Measurements from ENCODE around the gene GUCA2A.

Gene GUCA2A

DNA sequence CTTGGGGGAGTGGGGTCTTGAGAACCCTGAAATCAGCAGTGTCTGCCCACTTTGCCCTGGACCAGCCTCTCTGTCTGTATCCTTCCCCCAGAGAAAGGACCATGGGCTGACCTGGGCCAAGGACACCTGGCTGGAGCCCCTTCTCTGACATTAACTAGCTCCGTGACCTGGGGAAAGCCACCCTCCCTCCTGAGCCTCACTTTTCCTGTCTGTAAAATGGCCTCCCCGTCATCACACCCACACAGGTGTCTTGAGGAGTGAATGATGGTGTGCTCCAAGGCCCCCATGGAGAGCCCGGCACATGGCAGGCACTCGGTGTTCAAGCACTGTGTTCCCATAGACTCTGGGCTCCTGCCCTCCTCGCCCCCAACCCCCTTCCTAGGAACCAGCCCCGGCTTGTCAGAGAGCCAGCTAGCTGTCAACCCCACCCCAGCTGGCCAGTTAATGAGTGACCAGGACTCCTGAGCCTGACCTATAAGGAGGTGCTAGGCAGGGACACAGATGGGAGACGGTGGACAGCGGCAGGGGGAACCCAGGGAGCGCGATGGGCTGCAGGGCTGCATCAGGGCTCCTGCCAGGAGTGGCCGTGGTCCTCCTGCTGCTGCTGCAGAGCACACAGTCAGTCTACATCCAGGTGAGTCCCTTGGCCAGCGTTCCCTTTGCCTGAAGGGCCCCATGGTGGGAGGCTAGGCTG, 11.5 kb downstream of the GUCA2A start, which contains the start of gene GUCA2B:
Gene GUCA2B, plus strand, starts transcription at position 504 of the 694 bp plus-strand sequence. Its CDS starts 41 bp downstream, at position 545.
- FAIRE-seq: no peak

DNA sequence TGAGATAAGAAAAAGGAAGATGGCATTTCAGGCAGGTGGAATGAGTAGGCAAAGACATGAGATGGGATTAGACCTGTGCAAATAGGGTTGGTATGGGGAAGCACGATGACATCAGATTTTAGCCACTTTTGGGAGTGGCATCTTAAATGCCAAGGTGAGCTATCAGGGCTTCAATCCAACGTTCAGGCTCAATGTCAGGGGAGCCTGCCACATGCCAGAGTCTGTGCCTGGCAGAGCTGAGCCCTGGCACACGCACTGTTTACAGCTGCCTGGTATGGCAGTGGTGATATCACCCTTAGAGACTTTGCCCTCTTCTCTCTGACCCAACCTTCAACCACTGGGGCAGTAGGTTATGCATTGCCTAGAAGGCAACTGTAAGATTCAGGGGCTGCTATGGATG, 12.4 kb downstream of the GUCA2A start:
- FAIRE-seq: no peak

DNA sequence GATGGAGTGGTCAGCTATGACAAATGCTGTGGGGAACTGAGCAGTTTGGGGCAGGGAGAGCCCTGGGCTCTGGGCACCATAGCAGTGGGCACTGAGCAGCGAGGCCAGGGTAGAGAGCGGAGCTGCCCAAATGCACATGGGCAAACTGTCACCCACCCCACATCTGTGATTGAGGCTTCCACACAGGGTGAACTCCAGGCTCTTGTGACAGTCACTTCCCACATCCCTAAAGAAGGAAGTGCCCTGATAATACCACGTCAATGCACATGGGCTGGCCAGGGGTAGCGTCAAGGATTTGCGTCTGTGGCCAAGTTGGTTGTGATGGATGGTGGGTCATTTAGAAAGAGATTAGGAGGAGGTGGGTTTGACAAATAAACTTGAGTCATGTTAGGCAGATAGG, 13.9 kb downstream of the GUCA2A start:
- FAIRE-seq: no peak

DNA sequence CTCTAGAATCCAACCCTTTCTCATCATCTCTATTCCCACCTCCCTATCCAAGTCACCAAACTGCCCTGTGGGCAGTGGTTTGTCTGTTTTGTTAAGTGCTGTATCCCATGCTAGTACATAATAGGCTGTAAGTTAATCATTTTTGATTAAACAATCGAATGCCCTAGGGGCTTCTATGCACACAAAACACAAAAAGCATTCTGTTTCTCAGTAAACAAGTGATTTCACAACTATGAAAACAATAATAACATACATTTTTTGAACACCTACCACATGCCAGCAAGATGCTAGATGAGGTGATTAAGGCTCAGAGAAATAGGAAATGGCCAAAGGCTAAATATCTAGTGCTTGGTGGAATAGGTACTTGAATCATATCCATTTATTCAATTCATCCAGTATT, 16.4 kb downstream of the GUCA2A start:
- FAIRE-seq: no peak

DNA sequence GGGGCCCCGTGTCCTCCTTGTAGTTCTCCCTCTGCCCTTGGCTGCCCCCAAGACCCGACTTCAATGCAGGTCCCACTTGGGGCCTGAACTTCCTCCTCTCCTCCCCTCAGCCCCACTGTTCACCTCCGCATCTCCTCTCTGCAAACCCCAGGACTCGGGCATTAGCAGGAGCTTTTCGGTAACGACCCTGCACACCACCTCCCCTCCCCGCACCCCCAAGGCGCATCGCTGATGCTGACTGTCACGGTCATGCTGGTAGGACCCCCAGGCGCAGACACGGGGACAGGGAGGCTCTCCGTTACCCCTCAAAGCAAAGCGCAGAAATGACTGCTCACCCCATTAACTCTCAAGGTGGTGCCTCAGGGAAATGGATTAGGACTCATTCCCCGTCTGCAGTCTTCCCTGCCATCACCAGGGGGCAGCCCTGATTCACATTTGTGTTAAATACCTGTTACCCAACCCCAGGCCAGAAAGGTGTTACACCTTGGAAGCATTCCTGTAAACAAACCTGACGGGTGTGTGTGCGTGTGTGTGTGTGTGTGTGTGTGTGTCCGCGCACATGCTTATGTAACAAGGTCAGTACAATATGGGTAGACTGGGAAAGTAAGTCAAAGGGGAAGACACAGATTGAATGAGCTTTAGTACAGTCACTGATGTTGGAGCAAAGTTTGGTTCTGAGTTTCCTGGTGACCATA, 17.8 kb downstream of the GUCA2A start:
- peak; percentile 57 for FAIRE-seq

DNA sequence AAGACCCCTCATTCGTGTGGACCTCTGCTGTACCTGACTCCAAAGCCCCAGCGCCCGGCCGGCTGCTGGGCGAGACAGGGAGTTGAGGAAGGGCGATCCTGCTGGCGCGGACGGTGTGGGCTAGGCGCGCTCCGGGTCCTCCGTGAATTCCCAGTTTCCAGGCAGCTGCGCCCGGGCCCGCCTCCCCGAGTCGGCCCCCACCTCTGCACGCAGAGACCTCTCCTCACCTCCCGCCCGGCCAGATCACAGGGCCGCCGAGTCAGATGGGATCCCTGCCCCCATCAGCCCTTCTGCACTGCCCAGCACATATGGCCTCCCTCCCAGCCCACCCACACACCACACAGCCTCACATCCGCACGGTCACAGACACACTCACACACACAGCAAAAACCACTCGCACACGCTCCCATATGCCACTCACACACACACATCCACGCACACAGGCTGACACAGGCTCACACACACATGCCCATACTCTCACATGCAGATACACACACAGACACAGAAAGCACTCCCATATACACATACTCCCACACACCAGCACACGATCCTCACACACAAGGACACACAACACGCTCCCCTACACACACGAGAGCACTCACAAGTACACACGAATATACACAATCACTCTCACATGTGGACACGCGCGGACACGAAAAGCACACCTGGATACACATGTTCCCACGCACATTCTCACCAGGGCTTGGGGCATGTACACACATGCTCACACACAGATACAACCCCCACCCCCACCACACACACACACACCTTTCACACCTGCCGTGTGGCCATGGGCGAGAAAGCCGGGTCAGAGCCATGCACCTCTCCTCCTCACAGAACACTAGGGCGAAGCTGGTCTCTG, 18.6 kb downstream of the GUCA2A start:
- no peak for FAIRE-seq

DNA sequence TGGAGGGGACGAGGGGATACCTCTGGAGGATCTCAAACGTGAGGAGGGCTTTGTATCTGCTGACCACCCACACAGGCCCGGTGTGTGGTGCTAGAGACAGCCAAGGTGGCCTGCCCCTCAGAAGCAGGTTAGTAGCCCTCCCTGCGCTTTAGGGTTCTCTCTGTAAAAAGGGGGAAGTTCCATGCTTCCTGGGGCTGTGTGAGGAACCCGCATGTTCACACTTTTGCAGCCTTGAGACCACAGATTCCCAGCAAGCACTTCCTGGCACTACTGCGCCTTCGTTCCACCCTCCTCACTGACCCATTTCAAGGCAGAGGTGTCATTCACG, 19.2 kb downstream of the GUCA2A start:
- no peak for FAIRE-seq

DNA sequence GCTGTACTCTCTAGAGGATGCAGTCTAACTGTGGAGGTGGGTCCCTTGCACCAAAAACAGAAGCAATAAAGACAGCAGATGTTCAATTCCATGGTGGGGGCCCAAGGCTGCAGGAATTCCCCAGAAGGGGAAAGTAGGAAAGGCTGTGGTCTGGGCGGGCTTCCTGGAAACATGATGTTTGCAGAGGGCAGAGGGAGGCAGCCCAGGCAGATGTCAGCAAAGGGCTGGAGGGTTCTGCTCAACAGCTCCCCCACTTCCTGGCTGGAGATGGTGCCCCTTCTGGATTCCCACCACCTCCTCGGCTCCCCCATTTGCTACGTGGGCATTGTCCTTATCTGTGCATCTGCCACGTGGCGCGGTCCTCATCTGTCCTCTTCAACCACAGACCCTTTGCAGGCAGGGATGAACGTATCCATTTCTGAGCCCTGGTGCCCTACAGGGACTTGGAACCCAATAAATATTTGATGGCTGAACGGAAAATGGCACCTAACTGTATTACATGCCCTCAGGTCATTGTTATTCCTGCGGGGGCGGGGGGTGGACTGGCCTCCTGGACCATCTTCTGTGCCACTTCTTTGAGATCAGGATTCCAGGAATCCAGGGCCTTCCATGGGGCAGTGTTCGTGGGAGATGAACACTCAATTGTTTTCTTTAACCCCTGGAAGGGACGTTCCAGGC, 19.7 kb downstream of the GUCA2A start:
- no peak for FAIRE-seq

DNA sequence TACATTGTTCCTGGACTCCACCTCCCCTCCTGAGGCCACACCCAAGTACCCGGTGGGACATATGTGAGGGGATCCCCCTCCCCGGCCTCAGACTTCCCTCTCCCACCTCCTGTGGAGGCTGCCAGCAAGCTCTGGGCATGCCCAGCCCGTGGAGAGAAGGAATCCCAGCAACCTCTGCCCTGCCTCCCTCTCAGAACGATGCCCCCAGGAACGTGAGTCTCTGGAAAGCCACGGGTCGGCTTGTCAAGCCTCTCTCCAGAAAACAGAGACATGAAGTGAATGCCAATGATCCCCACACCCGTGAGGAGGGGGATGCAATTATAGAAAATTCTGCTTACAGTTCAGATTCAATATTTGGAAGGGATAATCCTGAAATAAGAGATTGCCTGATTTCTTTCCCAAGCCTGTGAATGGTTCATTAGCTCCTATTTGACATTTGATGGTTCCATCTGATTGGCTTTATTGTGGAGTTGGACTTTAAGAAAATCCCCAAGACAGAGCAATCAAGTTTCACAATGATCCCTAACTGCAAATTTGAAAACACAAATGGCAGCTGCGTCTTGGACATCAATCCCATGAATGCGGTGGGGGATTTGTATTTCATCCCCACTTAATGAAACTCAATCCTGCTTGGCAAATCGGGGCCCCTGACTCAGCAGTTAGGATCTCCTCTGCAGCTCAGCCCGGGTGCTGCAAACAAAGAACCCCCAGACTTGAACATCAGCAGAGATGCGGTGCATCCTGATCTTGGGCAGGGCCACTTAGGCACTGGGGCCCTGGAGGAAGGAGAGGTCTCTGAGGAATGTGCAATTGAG, 20.4 kb downstream of the GUCA2A start:
- no peak for FAIRE-seq

DNA sequence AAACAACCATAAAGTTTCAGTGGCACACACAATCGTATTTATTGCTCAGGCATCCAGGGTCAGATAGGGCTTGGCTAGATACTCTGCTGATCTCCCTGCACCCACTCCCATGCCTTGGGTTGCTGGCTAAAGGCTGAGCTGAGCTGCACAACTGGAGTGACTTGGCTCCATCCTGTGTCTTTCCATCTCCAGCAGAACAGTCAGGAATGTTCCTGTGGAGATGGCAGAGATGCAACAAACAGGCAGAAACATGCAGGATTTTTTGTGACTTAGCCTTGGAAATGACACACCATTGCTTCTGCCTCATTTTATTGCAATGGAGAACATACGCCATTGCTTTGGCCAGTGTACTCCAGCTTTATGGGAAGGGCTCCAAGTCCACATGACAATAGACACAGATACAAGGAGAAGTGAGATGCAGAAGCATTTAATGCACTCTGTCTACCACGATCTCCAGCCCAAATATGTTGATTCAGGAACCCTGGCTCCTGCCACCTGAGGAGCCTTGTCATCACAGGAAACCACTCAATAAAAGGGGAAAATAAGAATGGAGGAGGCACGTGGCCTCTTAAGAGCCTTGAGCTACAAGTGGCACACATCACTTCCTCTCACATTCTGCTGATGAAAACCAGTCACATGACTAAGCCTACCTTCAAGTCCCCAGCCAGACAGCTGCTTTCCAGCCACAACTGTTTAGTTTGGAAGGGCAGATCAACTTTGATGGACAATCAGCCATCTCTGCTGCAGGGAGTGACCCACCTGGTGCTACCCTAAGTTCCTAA, 21.5 kb downstream of the GUCA2A start:
- FAIRE-seq: no peak

DNA sequence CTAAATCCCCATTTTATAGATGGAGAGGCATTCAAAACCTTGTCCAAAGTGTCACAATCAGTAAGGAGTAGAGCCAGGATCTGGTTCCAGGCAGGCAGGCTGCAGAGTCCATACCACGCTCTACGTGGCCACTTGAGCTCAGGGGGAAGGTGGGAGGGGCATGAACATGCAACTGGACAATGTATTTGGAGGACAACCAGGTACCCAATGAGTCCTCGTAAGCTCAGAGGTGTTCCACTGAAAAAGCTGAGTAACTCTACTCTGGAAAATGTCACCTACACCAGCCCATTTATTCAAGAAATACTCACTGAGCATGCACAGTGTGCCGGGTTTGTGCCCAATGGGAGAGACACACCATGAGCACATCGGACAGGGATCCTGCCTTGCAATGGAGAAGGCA, 22.6 kb downstream of the GUCA2A start:
- FAIRE-seq: no peak

DNA sequence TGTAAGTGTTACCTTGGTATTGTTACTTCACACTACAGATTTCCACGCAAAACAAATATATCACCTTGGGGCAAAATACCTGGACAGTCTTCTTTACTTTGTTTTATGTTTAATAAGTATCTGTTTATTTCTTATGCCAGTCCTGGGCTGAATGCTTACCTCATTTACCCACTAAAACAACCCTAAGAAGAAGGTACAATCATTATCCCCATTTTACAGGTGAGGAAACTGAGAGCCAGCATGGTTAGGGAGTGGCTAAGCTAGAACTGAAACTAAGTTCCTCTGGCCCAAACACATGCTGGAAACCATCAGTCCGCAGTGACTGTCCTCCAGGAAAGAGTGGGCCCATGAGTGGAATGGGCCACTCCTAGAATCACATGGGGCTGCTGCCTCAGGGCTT, 24.4 kb downstream of the GUCA2A start:
- no peak for FAIRE-seq

DNA sequence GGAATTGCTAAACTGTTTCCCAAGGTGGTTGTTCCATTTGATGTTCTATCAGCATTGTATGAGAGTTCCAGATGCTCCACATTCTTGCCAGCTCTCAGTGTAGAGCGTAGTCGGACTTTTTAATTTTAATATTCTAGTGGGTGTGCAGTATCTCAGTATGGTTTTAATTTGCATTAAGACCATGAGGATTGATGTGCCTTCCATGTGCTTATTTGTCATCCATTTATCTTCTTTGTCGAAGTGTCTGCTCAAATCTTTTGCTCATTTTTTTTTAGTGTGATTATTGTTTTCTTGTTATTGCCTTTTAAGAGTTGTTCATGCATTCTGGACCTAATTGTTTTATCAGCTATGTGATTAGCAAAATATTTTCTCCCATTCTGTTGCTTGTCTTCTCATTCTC, 25.1 kb downstream of the GUCA2A start:
- no peak for FAIRE-seq

DNA sequence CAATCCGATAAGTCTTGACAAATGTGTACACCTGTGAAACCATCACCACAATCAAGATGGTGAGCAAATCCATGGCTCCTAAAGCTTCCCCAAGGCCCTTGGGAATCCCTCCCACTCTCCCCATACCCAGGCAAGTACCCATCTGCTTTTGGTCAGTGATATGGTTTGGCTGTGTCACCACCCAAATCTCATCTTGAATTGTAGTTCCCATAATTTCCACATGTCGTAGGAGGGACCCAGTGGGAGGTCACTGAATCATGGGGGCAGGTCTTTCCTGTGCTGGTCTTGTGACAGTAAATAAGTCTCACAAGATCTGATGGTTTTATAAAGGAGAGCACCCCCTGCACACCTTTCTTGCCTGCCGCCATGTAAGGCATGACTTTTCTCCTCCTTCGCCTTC, 26.0 kb downstream of the GUCA2A start:
- FAIRE-seq: no peak

DNA sequence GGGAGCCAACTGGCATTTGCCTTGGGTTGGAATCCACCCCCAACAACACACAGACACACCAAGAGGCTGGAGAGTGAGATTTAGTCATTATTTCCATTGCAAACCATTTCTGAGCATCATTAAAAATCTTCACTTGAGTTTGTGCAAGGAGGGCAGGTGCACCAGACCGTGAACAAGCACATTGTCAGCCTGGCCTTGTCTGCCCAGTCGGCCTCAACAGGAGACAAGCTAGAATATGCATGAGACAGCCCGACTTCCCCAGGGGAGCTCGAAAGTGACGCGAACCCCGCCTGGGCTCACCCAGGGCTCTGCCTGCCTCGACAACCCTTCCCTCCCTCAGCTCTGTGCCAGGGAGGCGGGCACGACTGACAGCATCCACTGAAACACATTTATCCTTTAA, 26.8 kb downstream of the GUCA2A start:
- FAIRE-seq: no peak

DNA sequence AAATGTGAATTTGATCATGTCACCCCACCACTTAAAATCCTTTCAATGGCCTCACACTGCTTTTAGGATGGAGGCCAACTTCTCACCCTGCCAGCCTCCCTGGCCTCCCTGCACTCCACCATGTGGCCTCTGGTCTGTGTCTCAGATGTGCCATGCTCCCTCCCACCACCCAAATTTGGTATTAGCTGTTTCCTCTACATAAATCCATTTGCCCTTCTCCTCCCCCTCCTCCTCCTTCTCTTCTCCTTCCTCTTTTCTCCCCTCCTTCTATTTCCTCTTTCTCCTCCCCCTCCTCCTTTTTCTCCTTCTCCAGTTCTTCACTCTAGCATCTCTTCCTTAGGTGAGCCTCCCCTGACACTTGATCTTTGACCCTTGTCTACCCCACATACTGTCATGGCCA, 28.1 kb downstream of the GUCA2A start:
- no peak for FAIRE-seq

DNA sequence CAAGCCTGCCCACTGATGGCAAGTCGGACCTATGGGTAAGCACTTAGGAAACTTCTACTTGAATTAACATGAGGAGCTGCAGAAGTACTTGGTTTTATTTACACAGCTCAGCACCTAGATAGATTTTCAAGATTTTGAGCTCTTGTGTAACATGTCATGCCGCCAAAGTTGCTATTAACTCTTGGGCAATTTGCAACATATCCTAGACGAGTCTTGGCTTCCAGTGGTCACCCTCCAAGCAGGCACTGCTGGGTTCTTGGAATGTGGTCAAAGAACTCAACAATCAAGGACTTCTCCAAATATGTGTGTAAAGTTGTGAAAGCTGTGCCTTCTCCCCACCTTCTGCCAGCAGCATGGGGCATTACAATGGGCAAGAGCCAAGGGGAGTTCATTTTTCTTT, 29.1 kb downstream of the GUCA2A start:
- FAIRE-seq: no peak

DNA sequence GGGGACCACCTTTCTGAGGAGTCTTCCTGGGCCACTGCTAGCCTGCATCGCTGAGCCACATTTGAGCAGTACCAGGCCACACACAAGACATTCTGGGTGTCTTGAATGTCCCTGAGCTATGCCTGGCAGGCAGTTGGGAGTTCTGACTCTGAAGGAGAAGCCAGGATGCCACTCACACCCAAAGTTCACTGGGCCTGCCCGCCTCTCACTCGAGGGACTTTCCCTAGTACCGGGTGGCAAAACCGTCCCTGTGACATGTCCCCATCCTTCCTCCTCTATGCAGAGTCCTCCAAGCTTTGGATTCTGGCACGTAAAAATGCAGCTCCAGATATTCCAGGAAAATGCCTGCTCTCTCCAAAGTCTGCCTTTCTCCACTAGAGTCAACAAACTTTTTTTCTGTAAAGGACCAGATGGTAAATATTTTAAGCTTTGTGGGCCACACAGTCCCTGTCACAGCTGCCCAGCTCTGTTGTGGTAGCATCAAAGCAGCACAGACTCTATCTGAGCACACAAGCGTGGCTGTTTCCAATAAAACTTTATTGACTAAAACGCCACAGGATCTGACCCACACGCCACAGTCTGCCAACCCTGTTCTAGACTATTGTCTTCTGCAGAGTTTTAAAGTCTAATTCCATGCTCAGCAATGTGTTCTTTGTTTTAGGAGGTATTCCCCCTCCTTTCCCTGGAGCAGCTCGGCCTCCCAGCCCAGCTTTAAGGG, 30.6 kb downstream of the GUCA2A start:
- no peak for FAIRE-seq

DNA sequence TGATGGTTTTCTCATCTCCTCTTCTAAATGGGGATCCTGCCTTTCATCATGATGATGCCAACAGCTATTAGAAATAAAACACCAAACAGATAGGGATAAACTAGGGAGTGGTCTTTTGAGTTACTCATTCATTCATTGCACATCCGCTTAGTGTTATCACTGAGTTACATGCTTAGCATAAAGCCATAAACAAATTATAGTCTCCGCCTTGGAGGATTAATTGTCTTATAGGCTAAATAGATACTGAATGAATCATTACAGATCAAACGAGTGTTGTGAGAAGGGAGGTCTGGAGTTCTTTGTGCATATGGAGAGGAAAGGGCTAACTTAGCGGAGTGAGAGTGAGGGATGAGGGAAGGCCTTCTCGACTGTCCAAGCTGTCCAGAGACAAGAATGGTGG, 31.2 kb downstream of the GUCA2A start:
- FAIRE-seq: no peak

DNA sequence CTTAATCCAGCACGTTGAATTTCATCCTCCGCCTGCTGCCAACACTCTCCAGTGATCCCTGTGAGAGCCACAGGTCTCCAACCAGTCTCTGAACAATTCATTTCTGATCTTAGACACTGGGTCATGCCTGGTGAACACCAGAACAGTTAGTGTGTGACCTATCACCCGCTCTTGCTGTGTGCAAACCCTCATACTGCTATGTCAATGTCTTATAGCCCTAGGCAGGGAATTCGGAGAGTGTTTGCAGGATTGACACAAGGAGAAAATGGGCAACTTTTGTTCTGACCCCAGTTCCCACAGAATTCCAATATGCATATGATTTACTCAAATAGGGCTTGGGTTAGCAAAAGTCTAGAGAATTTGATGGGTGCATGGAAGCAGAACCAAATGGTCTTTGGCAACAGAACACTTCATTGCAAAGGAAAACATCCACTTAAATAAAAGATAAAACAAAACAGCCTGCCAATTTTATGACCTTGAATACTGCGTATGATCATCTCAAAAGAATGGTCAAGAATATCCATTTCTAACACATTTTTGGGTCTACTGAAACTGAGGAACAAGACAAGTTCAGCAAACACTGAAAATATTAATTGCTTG, 34.4 kb downstream of the GUCA2A start:
- no peak for FAIRE-seq
